Neural cell (in vitro differentiated cells): Measurements from ENCODE around the gene MYL12A.

Experiments used
- MXI1 ChIP-seq: fragments of 450-650 bp; conservative IDR thresholded peaks from 2 replicates; pipeline ENCODE4 v1.6.1; 2014; ENCODE audit warnings: antibody characterized with exemption, mild to moderate bottlenecking; ENCODE audit not compliant: poor library complexity, severe bottlenecking
- POLR2AphosphoS5 ChIP-seq: IDR thresholded peaks from 2 replicates; pipeline ENCODE4 v1.6.1; 2012
- RAD21 ChIP-seq: fragments of 450-650 bp; conservative IDR thresholded peaks from 2 replicates; pipeline ENCODE4 v1.6.1; 2014; ENCODE audit warnings: antibody characterized with exemption, mild to moderate bottlenecking, moderate library complexity
- TF ChIP-seq, protein P1 (sequence below): fragments of 450-650 bp; IDR thresholded peaks from 2 replicates; pipeline ENCODE4 v1.5.1; 2014; ENCODE audit warnings: antibody characterized with exemption, mild to moderate bottlenecking, moderate library complexity; ENCODE audit not compliant: poor library complexity, severe bottlenecking
- TF ChIP-seq, protein P2 (sequence below): IDR thresholded peaks from 2 replicates; pipeline ENCODE4 v1.6.1; 2012; ENCODE audit warnings: borderline replicate concordance

DNA sequence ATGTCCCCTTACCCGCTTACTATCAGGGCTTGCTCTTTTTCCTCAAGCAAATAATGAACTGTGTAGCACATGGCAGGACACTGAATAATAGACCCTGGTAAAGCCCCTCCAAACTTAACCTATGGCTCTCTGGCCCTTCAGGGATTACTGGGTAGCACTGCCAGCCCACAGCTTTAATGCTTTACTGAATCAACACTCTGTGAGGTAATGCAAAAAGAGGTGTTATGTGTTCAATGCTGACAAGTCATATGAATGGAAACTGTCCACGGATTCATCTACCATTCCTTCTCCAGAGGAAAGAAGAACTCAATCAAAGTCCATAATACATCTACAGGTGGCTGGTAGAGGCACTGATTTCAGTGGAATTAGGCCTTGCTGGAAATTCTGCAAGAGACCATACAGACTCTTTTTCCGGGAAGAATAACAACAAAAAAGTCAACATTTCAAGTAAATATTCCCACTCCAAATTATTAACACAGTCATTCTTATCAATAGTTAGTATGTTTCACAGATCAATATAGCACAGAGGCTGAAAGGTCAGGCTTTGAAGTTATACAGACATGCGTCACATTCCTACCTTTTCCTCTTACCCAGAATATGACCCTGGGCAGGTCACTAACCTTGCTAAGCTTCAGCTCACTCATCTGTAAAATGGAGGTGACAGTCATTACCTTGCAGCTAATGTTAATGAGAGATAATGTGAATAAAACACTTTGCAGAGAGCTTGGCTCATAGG lies 14.0 kb upstream of the MYL12A start:
- TF ChIP-seq RAD21: no peak
- TF ChIP-seq, protein P1, sequence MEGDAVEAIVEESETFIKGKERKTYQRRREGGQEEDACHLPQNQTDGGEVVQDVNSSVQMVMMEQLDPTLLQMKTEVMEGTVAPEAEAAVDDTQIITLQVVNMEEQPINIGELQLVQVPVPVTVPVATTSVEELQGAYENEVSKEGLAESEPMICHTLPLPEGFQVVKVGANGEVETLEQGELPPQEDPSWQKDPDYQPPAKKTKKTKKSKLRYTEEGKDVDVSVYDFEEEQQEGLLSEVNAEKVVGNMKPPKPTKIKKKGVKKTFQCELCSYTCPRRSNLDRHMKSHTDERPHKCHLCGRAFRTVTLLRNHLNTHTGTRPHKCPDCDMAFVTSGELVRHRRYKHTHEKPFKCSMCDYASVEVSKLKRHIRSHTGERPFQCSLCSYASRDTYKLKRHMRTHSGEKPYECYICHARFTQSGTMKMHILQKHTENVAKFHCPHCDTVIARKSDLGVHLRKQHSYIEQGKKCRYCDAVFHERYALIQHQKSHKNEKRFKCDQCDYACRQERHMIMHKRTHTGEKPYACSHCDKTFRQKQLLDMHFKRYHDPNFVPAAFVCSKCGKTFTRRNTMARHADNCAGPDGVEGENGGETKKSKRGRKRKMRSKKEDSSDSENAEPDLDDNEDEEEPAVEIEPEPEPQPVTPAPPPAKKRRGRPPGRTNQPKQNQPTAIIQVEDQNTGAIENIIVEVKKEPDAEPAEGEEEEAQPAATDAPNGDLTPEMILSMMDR: no peak
- TF ChIP-seq, protein P2, sequence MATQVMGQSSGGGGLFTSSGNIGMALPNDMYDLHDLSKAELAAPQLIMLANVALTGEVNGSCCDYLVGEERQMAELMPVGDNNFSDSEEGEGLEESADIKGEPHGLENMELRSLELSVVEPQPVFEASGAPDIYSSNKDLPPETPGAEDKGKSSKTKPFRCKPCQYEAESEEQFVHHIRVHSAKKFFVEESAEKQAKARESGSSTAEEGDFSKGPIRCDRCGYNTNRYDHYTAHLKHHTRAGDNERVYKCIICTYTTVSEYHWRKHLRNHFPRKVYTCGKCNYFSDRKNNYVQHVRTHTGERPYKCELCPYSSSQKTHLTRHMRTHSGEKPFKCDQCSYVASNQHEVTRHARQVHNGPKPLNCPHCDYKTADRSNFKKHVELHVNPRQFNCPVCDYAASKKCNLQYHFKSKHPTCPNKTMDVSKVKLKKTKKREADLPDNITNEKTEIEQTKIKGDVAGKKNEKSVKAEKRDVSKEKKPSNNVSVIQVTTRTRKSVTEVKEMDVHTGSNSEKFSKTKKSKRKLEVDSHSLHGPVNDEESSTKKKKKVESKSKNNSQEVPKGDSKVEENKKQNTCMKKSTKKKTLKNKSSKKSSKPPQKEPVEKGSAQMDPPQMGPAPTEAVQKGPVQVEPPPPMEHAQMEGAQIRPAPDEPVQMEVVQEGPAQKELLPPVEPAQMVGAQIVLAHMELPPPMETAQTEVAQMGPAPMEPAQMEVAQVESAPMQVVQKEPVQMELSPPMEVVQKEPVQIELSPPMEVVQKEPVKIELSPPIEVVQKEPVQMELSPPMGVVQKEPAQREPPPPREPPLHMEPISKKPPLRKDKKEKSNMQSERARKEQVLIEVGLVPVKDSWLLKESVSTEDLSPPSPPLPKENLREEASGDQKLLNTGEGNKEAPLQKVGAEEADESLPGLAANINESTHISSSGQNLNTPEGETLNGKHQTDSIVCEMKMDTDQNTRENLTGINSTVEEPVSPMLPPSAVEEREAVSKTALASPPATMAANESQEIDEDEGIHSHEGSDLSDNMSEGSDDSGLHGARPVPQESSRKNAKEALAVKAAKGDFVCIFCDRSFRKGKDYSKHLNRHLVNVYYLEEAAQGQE: no peak
- no peak for TF ChIP-seq MXI1
- no peak for TF ChIP-seq POLR2AphosphoS5
